ENCODE measurements around the gene TSHZ3.

GRCh38 chr19:31226151-31226935 lies 122.9 kb downstream of the TSHZ3 start:
- no peak for TF ChIP-seq EZH2 (IDR thresholded peaks at IDR 0.05; ENCODE audit: borderline replicate concordance, insufficient read depth, low read length, poor library complexity, severe bottlenecking)
- TF ChIP-seq CTCF (IDR thresholded peaks at IDR 0.05; ENCODE audit: poor library complexity, severe bottlenecking): no peak
- TF ChIP-seq POLR2AphosphoS5 (IDR thresholded peaks at IDR 0.05): no peak
- no peak for TF ChIP-seq RAD21 (conservative IDR thresholded peaks at IDR 0.05)
